Neuronal stem cell (in vitro differentiated cells): ENCODE data around the gene HSD17B2.

ENCODE experiments used
- DNase-seq: peaks from one replicate; pipeline ENCODE4 v3.0.0-alpha.2; 2013; ENCODE audit warnings: low spot score
- H2AFZ ChIP-seq: one replicate; pipeline ENCODE4 v1.6.1; 2013; ENCODE audit warnings: mild to moderate bottlenecking, low read length, inconsistent platforms
- H2AK5ac ChIP-seq: 2 replicates; pipeline ENCODE4 v1.6.1; 2013; ENCODE audit warnings: low read depth, mild to moderate bottlenecking, inconsistent platforms, low read length, moderate library complexity, mixed read lengths
- H2BK120ac ChIP-seq: 2 replicates; pipeline ENCODE4 v1.6.1; 2013; ENCODE audit warnings: low read depth, mild to moderate bottlenecking, inconsistent platforms, low read length, moderate library complexity, mixed read lengths
- H2BK12ac ChIP-seq: one replicate; pipeline ENCODE4 v1.6.1; 2013; ENCODE audit warnings: low read length, inconsistent platforms
- H2BK15ac ChIP-seq: 2 replicates; pipeline ENCODE4 v1.6.1; 2013; ENCODE audit warnings: mild to moderate bottlenecking, low read length, inconsistent platforms, mixed read lengths
- H2BK5ac ChIP-seq: one replicate; pipeline ENCODE4 v1.6.1; 2013; ENCODE audit warnings: inconsistent platforms, mild to moderate bottlenecking, low read length, moderate library complexity
- H3K14ac ChIP-seq: one replicate; pipeline ENCODE4 v1.6.1; 2013; ENCODE audit warnings: low read length, inconsistent platforms
- H3K18ac ChIP-seq: 2 replicates; pipeline ENCODE4 v1.6.1; 2013; ENCODE audit warnings: low read length, inconsistent platforms
- H3K23ac ChIP-seq: 2 replicates; pipeline ENCODE4 v1.6.1; 2013; ENCODE audit warnings: low read depth, mild to moderate bottlenecking, mixed read lengths, low read length, inconsistent platforms; ENCODE audit not compliant: poor library complexity
- H3K27ac ChIP-seq: replicated peaks from 3 replicates; pipeline ENCODE4 v1.5.1; 2013; ENCODE audit warnings: low read length, inconsistent platforms
- H3K27me3 ChIP-seq, 3 experiments: 2 replicates each; pipeline ENCODE4 v1.6.1; 2013; ENCODE audit warnings: low read length in 3 of 3, mild to moderate bottlenecking in 2 of 3, inconsistent platforms in 1 of 3, low read depth in 1 of 3, mixed read lengths in 1 of 3, moderate library complexity in 1 of 3; ENCODE audit not compliant: control insufficient read depth in 3 of 3, insufficient read depth in 3 of 3
- H3K36me3 ChIP-seq, 2 donors: replicated peaks in 1 of 2; 2 replicates each; pipeline ENCODE4 v1.6.1; 2013; ENCODE audit warnings: low read length in 2 of 2; ENCODE audit not compliant: control insufficient read depth in 2 of 2, insufficient read depth in 2 of 2
- H3K4ac ChIP-seq: 2 replicates; pipeline ENCODE4 v1.6.1; 2013; ENCODE audit warnings: inconsistent platforms, mild to moderate bottlenecking, low read length, moderate library complexity
- H3K4me1 ChIP-seq, 2 donors: 1 replicate in 1 of 2; 2 replicates in 1 of 2; pipeline ENCODE4 v1.6.1; 2013; ENCODE audit warnings: low read length in 2 of 2, low read depth in 1 of 2; ENCODE audit not compliant: control insufficient read depth in 2 of 2, insufficient read depth in 1 of 2
- H3K4me2 ChIP-seq: one replicate; pipeline ENCODE4 v1.6.1; 2013; ENCODE audit warnings: mild to moderate bottlenecking, low read length, inconsistent platforms; ENCODE audit not compliant: insufficient read depth, poor library complexity, severe bottlenecking
- H3K4me3 ChIP-seq, 2 donors: 2 replicates each; pipeline ENCODE4 v1.5.1; 2013; ENCODE audit warnings: low read length in 2 of 2, mild to moderate bottlenecking in 2 of 2, inconsistent platforms in 1 of 2, moderate library complexity in 1 of 2
- H3K79me1 ChIP-seq: one replicate; pipeline ENCODE4 v1.6.1; 2013; ENCODE audit warnings: low read depth, mild to moderate bottlenecking, inconsistent platforms, low read length, moderate library complexity
- H3K9ac ChIP-seq: one replicate; pipeline ENCODE4 v1.6.1; 2013; ENCODE audit warnings: mild to moderate bottlenecking, low read depth, low read length, inconsistent platforms; ENCODE audit not compliant: poor library complexity
- H3K9me3 ChIP-seq, 2 donors: replicated peaks in 1 of 2; 2 replicates each; pipeline versions ENCODE3 to v1.6.1; 2013; ENCODE audit warnings: low read length in 2 of 2, mild to moderate bottlenecking in 2 of 2, inconsistent platforms in 1 of 2, low read depth in 1 of 2, mixed read lengths in 1 of 2, moderate library complexity in 1 of 2; ENCODE audit not compliant: control insufficient read depth in 2 of 2, insufficient read depth in 1 of 2
- H4K8ac ChIP-seq: one replicate; pipeline ENCODE4 v1.6.1; 2013; ENCODE audit warnings: low read depth, mild to moderate bottlenecking, inconsistent platforms, low read length, moderate library complexity
- H4K91ac ChIP-seq: one replicate; pipeline ENCODE4 v1.6.1; 2013; ENCODE audit warnings: low read length, low read depth, mild to moderate bottlenecking, inconsistent platforms; ENCODE audit not compliant: poor library complexity
- WGBS, 2 donors: extraction: QIAGEN DNeasy Blood & Tissue Kit; methylation state at CpG; one replicate each; pipeline ENCODE4 v1.1.7; 2013; ENCODE audit warnings: missing lambda C conversion rate in 2 of 2, mixed read lengths in 1 of 2; ENCODE audit not compliant: insufficient read length in 2 of 2, insufficient replicate concordance in 1 of 2; ENCODE audit errors: extremely low coverage in 2 of 2; 5-methylcytosine and 5-hydroxymethylcytosine counted together

The HSD17B2 gene

GRCh38 chr16:82061861-82062525, 26.9 kb downstream of the HSD17B2 start:
- Histone ChIP-seq H2BK120ac (no peak overlapping the region), H3K4me1 (peaks cover 0 to 1% of the 10 kb centered on the region in 2 donors), H3K9ac (no peak overlapping the region), H4K8ac (no peak overlapping the region), H3K79me1 (no peaks in the 10 kb centered on the region), H3K36me3 (no peaks in the 10 kb centered on the region), H3K23ac (no peak overlapping the region), H3K14ac (no peak overlapping the region), H4K91ac (no peak overlapping the region), H3K4me3 (no peak overlapping the region), H3K4me2 (no peak overlapping the region), H3K18ac (no peak overlapping the region), H3K9me3 (peaks cover 0 to 2% of the 10 kb centered on the region in 2 donors), H2AK5ac (no peak overlapping the region), H2AFZ (no peak overlapping the region), H3K27ac (no peak overlapping the region), H2BK5ac (no peak overlapping the region), H2BK12ac (no peak overlapping the region), H2BK15ac (no peak overlapping the region), H3K4ac (no peak overlapping the region), H3K27me3 (no peaks in the 10 kb centered on the region)
- WGBS, 2 donors, result no CpG with 5 or more reads among the region's 5 CpGs
- DNase-seq, result no peak

GRCh38 chr16:82062645-82063058, 27.6 kb downstream of the HSD17B2 start:
- H3K4me1 ChIP-seq, result peaks cover 0 to 1% of the 10 kb centered on the region in 2 donors
- DNase-seq, result no peak
- no peak overlapping the region for H2BK120ac ChIP-seq
- no peaks in the 10 kb centered on the region for H3K36me3 ChIP-seq
- H2BK5ac ChIP-seq, result no peak overlapping the region
- H3K18ac ChIP-seq, result no peak overlapping the region
- no peak overlapping the region for H4K8ac ChIP-seq
- H3K4me3 ChIP-seq, result no peak overlapping the region
- H2AK5ac ChIP-seq, result no peak overlapping the region
- H3K27ac ChIP-seq, result no peak overlapping the region
- H2BK15ac ChIP-seq, result no peak overlapping the region
- H2AFZ ChIP-seq, result no peak overlapping the region
- no peaks in the 10 kb centered on the region for H3K27me3 ChIP-seq
- no peak overlapping the region for H3K9ac ChIP-seq
- H2BK12ac ChIP-seq, result no peak overlapping the region
- H3K79me1 ChIP-seq, result no peaks in the 10 kb centered on the region
- H3K23ac ChIP-seq, result no peak overlapping the region
- no peak overlapping the region for H3K14ac ChIP-seq
- H4K91ac ChIP-seq, result no peak overlapping the region
- H3K4ac ChIP-seq, result no peak overlapping the region
- H3K9me3 ChIP-seq, result peaks cover 0 to 2% of the 10 kb centered on the region in 2 donors
- no peak overlapping the region for H3K4me2 ChIP-seq
- WGBS, 2 donors, result no CpG with 5 or more reads among the region's 7 CpGs

- H2BK12ac ChIP-seq, result no peak overlapping the region
- no peak overlapping the region for H3K14ac ChIP-seq
- no peak overlapping the region for H3K4me3 ChIP-seq
- H3K79me1 ChIP-seq, result no peaks in the 10 kb centered on the region
- H3K4me1 ChIP-seq, result peaks cover 0 to 1% of the 10 kb centered on the region in 2 donors
- H2BK5ac ChIP-seq, result no peak overlapping the region
- no peak overlapping the region for H2BK15ac ChIP-seq
- H3K4ac ChIP-seq, result no peak overlapping the region
- H3K27me3 ChIP-seq, result no peaks in the 10 kb centered on the region
- H4K91ac ChIP-seq, result no peak overlapping the region
- no peak overlapping the region for H2BK120ac ChIP-seq
- no peak overlapping the region for H2AK5ac ChIP-seq
- no peak overlapping the region for H3K9ac ChIP-seq
- no peak overlapping the region for H3K27ac ChIP-seq
- H4K8ac ChIP-seq, result no peak overlapping the region
- no peak overlapping the region for H3K18ac ChIP-seq
- H3K9me3 ChIP-seq, result peaks cover 0 to 2% of the 10 kb centered on the region in 2 donors
- H3K23ac ChIP-seq, result no peak overlapping the region
- H3K36me3 ChIP-seq, result no peaks in the 10 kb centered on the region
- no CpG with 5 or more reads among the region's 5 CpGs for WGBS, 2 donors
- no peak overlapping the region for H3K4me2 ChIP-seq
- DNase-seq, result no peak
- H2AFZ ChIP-seq, result no peak overlapping the region
These were observed 28.5 kb downstream of the HSD17B2 start for GRCh38 chr16:82063456-82064082.

- no peaks in the 10 kb centered on the region for H3K9me3 ChIP-seq
These were observed 32.2 kb downstream of the HSD17B2 start for GRCh38 chr16:82067042-82067803.

More at GRCh38 chr16:82067042-82067803, 32.2 kb downstream of the HSD17B2 start:
- Histone ChIP-seq H3K27me3 (no peaks in the 10 kb centered on the region), H3K4ac (no peak overlapping the region), H2AK5ac (no peak overlapping the region), H4K91ac (no peak overlapping the region), H3K36me3 (no peaks in the 10 kb centered on the region), H3K79me1 (no peaks in the 10 kb centered on the region), H3K14ac (no peak overlapping the region), H4K8ac (no peak overlapping the region), H2BK120ac (no peak overlapping the region), H3K4me1 (peaks cover 0 to 9% of the 10 kb centered on the region in 2 donors), H3K23ac (no peak overlapping the region), H3K9ac (no peak overlapping the region), H2AFZ (no peak overlapping the region), H3K27ac (no peak overlapping the region), H2BK5ac (no peak overlapping the region), H2BK12ac (no peak overlapping the region), H2BK15ac (no peak overlapping the region), H3K18ac (no peak overlapping the region), H3K4me2 (no peak overlapping the region), H3K4me3 (no peak overlapping the region)
- no CpG with 5 or more reads among the region's 6 CpGs for WGBS, 2 donors
- no peak for DNase-seq
